ENCODE data around the gene SAMD11. TPM values are rescaled to one million over a fixed set of nuclear protein-coding genes. Genes with fewer than 3 reads are reported as not detected.
"Not testable (repeated sequence)": the region's sequence is repeated elsewhere in the genome, so short reads cannot be mapped to it uniquely, and the experiment has no call there.

SAMD11 gene
- total and polyA plus RNA-seq, 2 of the 13 experiments (the other 11 are each of a cell fraction or from before 2014, with no cell fraction given) = 0.11 TPM; not detected in 1

GRCh38 chr1:985126-985525 is 61.4 kb downstream of the SAMD11 start:
- TF ChIP-seq CC2D1A (CRISPR knock-in tag; IDR thresholded peaks at IDR 0.05) = no peak
- TF ChIP-seq TERF1 (CRISPR knock-in tag; IDR thresholded peaks at IDR 0.05) = no peak
- TF ChIP-seq ZBTB25 (CRISPR knock-in tag; IDR thresholded peaks at IDR 0.05) = no peak
- TF ChIP-seq SRSF9 (IDR thresholded peaks at IDR 0.05; ENCODE audit: borderline replicate concordance, insufficient read depth, low read depth, low read length, poor library complexity, severe bottlenecking) = no peak
- TF ChIP-seq ZNF766 (CRISPR knock-in tag; IDR thresholded peaks at IDR 0.05; ENCODE audit: borderline replicate concordance) = no peak
- no peak for TF ChIP-seq ELF3 (CRISPR knock-in tag; IDR thresholded peaks at IDR 0.05)
- no peak for TF ChIP-seq RCOR2 (CRISPR knock-in tag; IDR thresholded peaks at IDR 0.05)
- TF ChIP-seq FOXO1 (CRISPR knock-in tag; IDR thresholded peaks at IDR 0.05) = no peak
- TF ChIP-seq AKAP8 (CRISPR knock-in tag; IDR thresholded peaks at IDR 0.05) = no peak
- no peak for TF ChIP-seq ATF7-NPFF (CRISPR knock-in tag; IDR thresholded peaks at IDR 0.05; ENCODE audit: low read depth)
- no peak for TF ChIP-seq ZNF724P (CRISPR knock-in tag; IDR thresholded peaks at IDR 0.05; ENCODE audit: borderline replicate concordance)
- no peak for TF ChIP-seq XRCC5 (optimal IDR thresholded peaks at IDR 0.05; ENCODE audit: low read length)
- no peak for TF ChIP-seq ASH2L (IDR thresholded peaks at IDR 0.05; ENCODE audit: insufficient read length, low read depth, low read length)
- Histone ChIP-seq H3K27ac (ENCODE audit: extremely low read length, insufficient read depth, low read length) (no peak overlapping the region), H3K36me3 (replicated peaks in 1 of 2; ENCODE audit: control insufficient read depth in 1 of 2, insufficient read depth in 2 of 2, low read length in 2 of 2) (no peaks in the 10 kb centered on the region), H3K9ac (ENCODE audit: insufficient read depth, low read depth, low read length) (no peak overlapping the region), H3K9me3 (ENCODE audit: low read length) (no peaks in the 10 kb centered on the region), H2AFZ (ENCODE audit: low read length) (no peak overlapping the region), H3K4me3 (replicated peaks in 1 of 3; ENCODE audit: insufficient read depth in 1 of 3, low read depth in 2 of 3, low read length in 3 of 3) (no peak overlapping the region), H4K20me1 (ENCODE audit: insufficient read depth, low read length) (no peaks in the 10 kb centered on the region), H3K27me3 (ENCODE audit: control insufficient read depth in 1 of 2, insufficient read depth in 2 of 2, low read length in 2 of 2) (peaks cover 21 to 55% of the 10 kb centered on the region in 2 experiments), H3K4me2 (ENCODE audit: low read depth, low read length) (no peak overlapping the region), H3K4me1 (ENCODE audit: insufficient read depth, low read length) (peaks cover 39% of the 10 kb centered on the region), H3K79me2 (ENCODE audit: insufficient read depth, low read length) (no peaks in the 10 kb centered on the region)
- ChIA-PET POLR2A (interaction anchor here (1.3 kb wide), 1 partner anchor 20 kb away, joined by 3 read pairs; no protein-coding TSS in a partner anchor), CTCF (ENCODE audit: low intra/inter-chr PET ratio, low total read pairs) (interaction anchor here (1.6 kb wide), 1 partner anchor 16 kb away, joined by 5 read pairs; no protein-coding TSS in a partner anchor)
- 47% methylated on average over 13 of the region's 13 CpGs for WGBS (ENCODE audit: low lambda C conversion rate)
- in situ Hi-C loops (cut with HindIII; ENCODE audit: extremely low pct_ligation_motif_present, low pct_unique_long_range_greater_than_20kb) (no loop called here), intact Hi-C loops (cut with micrococcal nuclease; ENCODE audit: unreplicated experiment) (loop anchor here (5.0 kb wide), 1 partner anchor 827 kb away; no protein-coding TSS in a partner anchor)
- BruUV-seq (replicated peaks) = no TSS peak
- no peak for ATAC-seq
- no peak for FAIRE-seq
- no peak for DNase-seq (ENCODE audit: low spot score)

DNA sequence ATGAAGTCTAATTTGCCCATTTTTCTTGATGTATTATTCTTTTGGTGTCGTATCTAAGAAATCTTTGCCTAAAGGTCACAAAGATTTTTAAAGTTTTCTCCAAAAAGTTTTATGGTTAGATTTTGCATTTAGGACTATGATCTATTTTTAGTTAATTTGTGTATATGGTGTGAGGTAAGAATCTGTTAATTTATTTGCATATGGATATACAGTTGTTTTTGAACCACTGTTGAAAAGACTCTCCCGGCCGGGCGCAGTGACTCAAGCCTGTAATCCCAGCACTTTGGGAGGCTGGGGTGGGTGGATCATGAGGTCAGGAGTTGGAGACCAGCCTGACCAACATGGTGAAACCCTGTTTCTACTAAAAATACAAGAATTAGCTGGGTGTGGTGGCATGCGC is 64.3 kb downstream of the SAMD11 start:
- not testable (repeated sequence) for ATAC-seq

More for the DNA sequence above, 64.3 kb downstream of the SAMD11 start:
- H3K9me3 ChIP-seq (ENCODE audit: low read length); in situ Hi-C loops (cut with HindIII; ENCODE audit: extremely low pct_ligation_motif_present, low pct_unique_long_range_greater_than_20kb); H3K4me3 ChIP-seq (replicated peaks in 1 of 3; ENCODE audit: insufficient read depth in 1 of 3, low read depth in 2 of 3, low read length in 3 of 3); H3K4me1 ChIP-seq (ENCODE audit: insufficient read depth, low read length); H4K20me1 ChIP-seq (ENCODE audit: insufficient read depth, low read length); H3K9ac ChIP-seq (ENCODE audit: insufficient read depth, low read depth, low read length); H3K79me2 ChIP-seq (ENCODE audit: insufficient read depth, low read length); POLR2A ChIA-PET; H3K27ac ChIP-seq (ENCODE audit: extremely low read length, insufficient read depth, low read length); FAIRE-seq; H3K4me2 ChIP-seq (ENCODE audit: low read depth, low read length); H2AFZ ChIP-seq (ENCODE audit: low read length); BruUV-seq (replicated peaks); H3K36me3 ChIP-seq (replicated peaks in 1 of 2; ENCODE audit: control insufficient read depth in 1 of 2, insufficient read depth in 2 of 2, low read length in 2 of 2); CTCF ChIA-PET (ENCODE audit: low intra/inter-chr PET ratio, low total read pairs); DNase-seq (ENCODE audit: low spot score): not testable (repeated sequence)
- WGBS (ENCODE audit: low lambda C conversion rate) = 48% methylated on average over 5 of the region's 5 CpGs
- intact Hi-C loops (cut with micrococcal nuclease; ENCODE audit: unreplicated experiment) = loop anchor here (5.0 kb wide), 1 partner anchor 824 kb away; no protein-coding TSS in a partner anchor
- H3K27me3 ChIP-seq (ENCODE audit: control insufficient read depth in 1 of 2, insufficient read depth in 2 of 2, low read length in 2 of 2) = peaks cover 5 to 26% of the 10 kb centered on the region in 2 experiments

Data from HepG2 (cell line).